ENCODE results near the gene LACRT. TPM values are rescaled to one million over a fixed set of nuclear protein-coding genes. Genes with fewer than 3 reads are reported as not detected.

LACRT gene
- total RNA-seq, 1 donor from 2014 or later: not detected

GRCh38 chr12:54598970-54599369 is 35.7 kb downstream of the LACRT start:
- no peak for DNase-seq

DNA sequence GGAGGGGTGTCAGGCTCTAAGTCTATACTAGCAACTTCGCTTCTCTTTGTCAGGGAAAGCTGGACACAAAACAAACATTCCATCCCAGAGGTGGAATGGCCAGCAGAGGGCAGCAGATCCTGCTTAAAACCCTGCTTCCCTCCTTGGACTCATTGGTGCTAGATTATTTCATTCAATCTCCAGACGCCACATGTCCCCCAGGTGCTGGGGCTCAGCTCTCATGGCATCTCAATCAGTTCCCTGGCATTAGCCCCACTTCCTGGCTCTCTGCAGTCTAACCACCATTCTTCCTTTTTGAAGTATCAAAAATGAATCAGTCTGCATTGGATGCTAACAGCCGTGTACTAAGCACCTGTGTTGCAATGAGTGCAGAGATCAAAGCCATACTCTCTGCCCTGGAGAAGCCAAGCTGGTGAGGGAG is 38.2 kb downstream of the LACRT start:
- peak; percentile 80 for DNase-seq

GRCh38 chr12:54595471-54595870 is 39.2 kb downstream of the LACRT start:
- no peak for DNase-seq

DNA sequence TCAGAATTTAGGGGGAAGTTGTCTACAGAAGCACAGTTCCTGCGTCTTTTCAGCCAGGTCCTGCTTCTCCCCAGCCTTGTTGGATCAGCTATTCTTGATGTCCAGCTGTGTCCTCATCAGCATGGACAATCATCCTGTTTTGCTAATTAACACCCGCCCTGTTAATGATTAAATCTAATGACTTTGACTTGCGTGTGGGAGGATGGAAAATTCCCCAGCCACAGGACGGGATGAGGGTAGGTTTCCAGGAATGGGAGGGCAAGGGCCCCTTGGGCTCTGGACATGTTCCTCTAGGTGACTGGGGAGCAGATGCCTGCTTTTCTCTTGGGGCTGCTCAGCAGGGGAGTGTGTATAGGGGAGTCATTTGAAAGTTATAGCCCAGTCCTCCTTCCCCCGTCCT is 41.0 kb downstream of the LACRT start:
- DNase-seq: no peak

DNA sequence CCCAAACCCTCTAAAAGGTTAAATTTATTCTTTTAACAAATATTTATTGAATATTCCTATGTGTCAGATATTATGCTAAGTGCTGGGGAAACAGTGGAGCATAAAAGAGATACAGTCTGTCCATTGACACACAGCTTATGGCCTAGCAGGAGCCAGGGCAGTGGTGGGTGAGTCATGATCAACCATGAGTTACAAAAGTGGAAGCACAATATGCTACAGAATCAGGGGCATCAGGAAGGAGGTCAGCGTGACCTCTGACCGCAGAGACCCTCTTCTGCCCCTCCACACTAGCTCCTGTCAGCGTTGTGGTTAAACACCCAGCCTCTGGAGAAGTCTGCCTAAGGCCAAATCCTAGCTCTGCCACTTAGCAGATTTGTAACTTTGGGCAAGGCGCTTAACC is 41.6 kb downstream of the LACRT start:
- no peak for DNase-seq

GRCh38 chr12:54592316-54592715 is 42.4 kb downstream of the LACRT start:
- DNase-seq: no peak

GRCh38 chr12:54590978-54591591 is 43.6 kb downstream of the LACRT start:
- DNase-seq: no peak

DNA sequence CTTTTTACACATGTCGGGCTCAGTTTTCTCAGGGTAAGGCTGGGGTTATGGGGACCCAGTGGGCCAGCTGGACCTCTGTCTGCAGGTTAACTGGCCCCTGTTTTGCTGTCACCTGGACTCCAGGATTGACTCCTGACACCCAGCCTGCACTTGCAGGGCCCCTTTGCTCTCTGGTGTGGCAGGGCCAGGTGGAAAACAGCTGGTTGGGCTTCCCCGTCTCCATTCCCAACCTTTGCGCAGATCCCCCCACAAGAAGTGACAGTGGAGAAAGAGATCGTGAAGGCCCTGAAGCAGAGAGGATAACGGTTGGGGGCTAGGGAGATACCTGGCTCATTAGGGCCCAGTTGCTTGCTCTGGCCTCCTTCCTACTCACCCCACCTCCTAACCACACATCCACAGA is 44.7 kb downstream of the LACRT start:
- DNase-seq: no peak

DNA sequence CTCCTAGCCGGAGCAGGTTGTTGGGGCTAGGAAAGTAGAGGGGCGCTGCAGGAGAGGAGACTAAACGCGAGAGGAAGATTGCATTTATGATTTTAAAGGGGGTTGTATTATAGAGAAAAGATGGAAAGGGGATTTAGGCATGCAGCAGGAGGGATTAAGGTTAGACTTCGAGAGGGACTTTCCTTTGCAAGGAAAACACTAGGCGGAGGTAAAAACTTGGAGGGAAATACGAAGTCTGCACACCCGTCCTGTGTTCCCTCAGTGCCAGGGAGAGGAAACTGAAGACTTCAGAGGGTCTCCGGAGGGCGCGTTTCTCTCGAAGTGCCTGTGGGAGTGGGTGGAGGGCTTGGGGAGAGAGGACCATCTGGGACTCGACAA is 45.8 kb downstream of the LACRT start:
- no peak for DNase-seq

- DNase-seq: no peak
Measured at GRCh38 chr12:54588110-54588889, 46.4 kb downstream of the LACRT start, which contains the start of gene PPP1R1A. TSS of gene PPP1R1A (minus strand) at chr12:54588659. CDS start at chr12:54588488, 171 bp downstream.

DNA sequence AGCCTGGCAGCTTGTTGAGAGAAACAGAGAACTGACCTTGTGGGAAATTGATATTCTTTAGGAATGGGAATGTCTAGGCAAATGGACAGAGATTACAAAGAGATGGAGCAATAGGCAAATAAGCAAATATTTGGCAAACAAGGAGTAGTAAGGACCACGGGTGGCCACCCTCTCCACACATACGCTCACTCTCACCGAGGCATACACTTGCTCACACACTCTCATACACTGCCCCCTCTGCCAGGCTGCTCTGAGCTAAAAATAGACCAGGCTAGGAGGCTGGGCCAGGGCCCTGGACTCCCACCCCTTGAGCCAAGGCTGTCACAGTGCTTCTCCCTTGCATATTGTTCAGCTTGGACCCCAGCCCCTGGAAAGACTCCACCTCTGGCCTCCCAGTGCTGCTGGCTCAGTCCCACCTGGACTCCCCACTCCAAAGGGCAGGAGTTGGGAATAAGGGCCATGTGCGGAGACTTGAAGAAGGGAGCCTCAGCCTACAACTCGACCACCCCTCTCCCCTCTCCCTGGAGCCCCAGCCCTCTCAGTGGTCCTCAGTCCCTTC is 47.3 kb downstream of the LACRT start:
- DNase-seq: no peak

- no peak for DNase-seq
Measured at GRCh38 chr12:54586620-54587019, 48.1 kb downstream of the LACRT start.

GRCh38 chr12:54585243-54585642 is 49.5 kb downstream of the LACRT start:
- no peak for DNase-seq

DNA sequence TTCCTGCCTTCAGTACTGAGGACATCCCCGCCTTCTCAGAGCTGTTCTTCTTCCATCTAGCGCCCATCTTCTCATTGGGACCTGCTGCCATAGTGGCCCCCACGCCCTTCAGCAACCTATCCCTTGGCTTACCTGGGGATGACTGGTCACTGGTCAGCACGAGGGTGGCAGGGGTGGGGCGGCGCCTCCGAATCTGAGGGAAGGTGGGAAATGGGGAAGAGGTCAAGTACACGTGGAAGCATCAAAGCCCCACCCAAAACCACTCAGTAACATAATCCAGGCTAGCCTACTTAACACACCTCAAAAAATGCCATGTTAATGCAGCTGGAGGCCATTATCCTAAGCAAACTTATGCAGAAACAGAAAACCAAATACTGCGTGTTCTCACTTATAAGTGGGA is 50.6 kb downstream of the LACRT start:
- no peak for DNase-seq

DNA sequence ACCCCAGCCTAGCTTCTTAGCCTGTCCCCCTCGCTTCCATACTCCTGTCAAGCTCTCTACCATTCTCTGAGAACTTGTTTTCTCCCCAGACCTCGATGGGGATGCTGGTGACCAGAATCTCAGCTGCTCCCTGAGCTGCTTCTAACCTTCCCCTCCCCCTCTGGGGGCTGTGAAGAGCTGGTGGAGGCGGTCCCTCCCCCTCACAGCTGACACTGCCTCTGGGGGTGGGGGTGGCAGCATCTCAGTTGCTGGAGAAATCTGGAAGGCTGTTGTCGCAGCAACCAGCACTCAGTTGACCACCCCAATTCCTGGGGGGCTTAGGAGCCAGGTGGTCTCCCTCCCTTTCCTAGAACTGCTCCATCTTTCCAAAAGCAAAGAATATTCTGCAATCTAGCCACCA is 51.0 kb downstream of the LACRT start:
- no peak for DNase-seq

DNA sequence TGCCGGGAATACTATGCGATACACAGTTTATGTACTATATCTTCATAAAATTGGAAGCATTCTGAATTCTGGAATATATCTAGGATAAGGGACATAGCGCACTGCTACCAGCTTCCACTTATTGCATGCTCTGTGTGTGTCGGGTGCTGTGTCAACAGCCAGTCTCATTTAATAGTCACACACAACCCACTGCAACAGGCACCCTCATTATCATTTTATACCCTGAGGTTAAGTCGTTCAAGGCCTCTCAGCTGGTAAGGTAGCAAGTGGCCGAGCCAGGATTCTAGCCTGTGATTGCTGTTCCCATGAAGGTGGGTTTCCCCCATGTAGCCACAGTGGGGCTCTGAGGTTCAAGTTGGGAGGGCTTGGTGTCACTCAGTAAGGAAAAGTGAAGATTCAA is 53.3 kb downstream of the LACRT start:
- no peak for DNase-seq

Other genes with a start within 250 kb of the LACRT start
- 567 and 846 TPM in 2 replicates for gene ITGA5, start 215.6 kb downstream of the LACRT start, total RNA-seq
- gene GTSF1, start 161.3 kb downstream of the LACRT start, total RNA-seq: 0.34 TPM in 1 of 2 replicates, not detected in the other
- under 0.01 TPM in 1 of 2 replicates, not detected in the other for gene NCKAP1L, start 137.1 kb downstream of the LACRT start, total RNA-seq
- gene PDE1B, start 85.3 kb downstream of the LACRT start, total RNA-seq: not detected in 2 replicates
- gene PPP1R1A, start 46.2 kb downstream of the LACRT start, total RNA-seq: 0.17 TPM in 1 of 2 replicates, not detected in the other
- not detected in 2 replicates for gene DCD, start 13.5 kb upstream of the LACRT start, total RNA-seq
- not detected in 2 replicates for gene MUCL1, start 219.6 kb upstream of the LACRT start, total RNA-seq